ENCODE measurements around the gene PKNOX2. TPM values are rescaled to one million over a fixed set of nuclear protein-coding genes. Genes with fewer than 3 reads are reported as not detected.

The PKNOX2 gene
- total and polyA plus RNA-seq, 2 of the 4 experiments (the other 2 are of a cell fraction): 0.72 to 2.3 TPM

GRCh38 chr11:125314276-125315078 is 149.9 kb downstream of the PKNOX2 start:
- Histone ChIP-seq H3K18ac (ENCODE audit: low read depth, low read length) (no peak overlapping the region), H3K14ac (replicated peaks; ENCODE audit: low read depth, low read length) (no peak overlapping the region), H2AK5ac (ENCODE audit: low read depth, low read length) (no peak overlapping the region), H3K23ac (ENCODE audit: low read depth, low read length) (no peak overlapping the region), H2BK5ac (ENCODE audit: low read depth, low read length, poor library complexity, severe bottlenecking) (no peak overlapping the region), H4K20me1 (ENCODE audit: insufficient read depth, low read length) (no peaks in the 10 kb centered on the region), H4K8ac (ENCODE audit: low read depth in 2 of 2, low read length in 2 of 2) (no peak overlapping the region), H4K5ac (ENCODE audit: low read depth, low read length) (no peak overlapping the region), H3K36me3 (ENCODE audit: control insufficient read depth, insufficient read depth, low read length) (no peaks in the 10 kb centered on the region), H2BK120ac (ENCODE audit: low read depth, low read length) (no peak overlapping the region), H2AFZ (replicated peaks; ENCODE audit: low read length, poor library complexity) (no peak overlapping the region), H3K9me1 (ENCODE audit: insufficient read depth, low read length) (no peaks in the 10 kb centered on the region), H2BK15ac (ENCODE audit: low read depth, low read length) (no peak overlapping the region), H3K79me1 (ENCODE audit: low read depth in 1 of 2, low read length in 2 of 2) (no peaks in the 10 kb centered on the region), H3K4me3 (ENCODE audit: insufficient read depth, low read depth, low read length) (no peak overlapping the region), H3K56ac (ENCODE audit: extremely low read depth, insufficient read depth, low read length) (no peak overlapping the region), H3K4me1 (ENCODE audit: control insufficient read depth, insufficient read depth, low read length) (peaks cover 6% of the 10 kb centered on the region; the same call in 1 of the 2 replicates), H3K27ac (ENCODE audit: insufficient read depth, low read length) (no peak overlapping the region), H2AK9ac (replicated peaks; ENCODE audit: low read depth, low read length, poor library complexity) (no peak overlapping the region), H3K9me3 (ENCODE audit: control insufficient read depth, insufficient read depth, low read length) (no peaks in the 10 kb centered on the region; the same call in 1 of the 2 replicates), H3K27me3 (ENCODE audit: control insufficient read depth, insufficient read depth, low read length) (no peaks in the 10 kb centered on the region; the same call in 1 of the 2 replicates), H3K9ac (ENCODE audit: low read depth, low read length) (no peak overlapping the region), H4K91ac (ENCODE audit: insufficient read depth, low read depth, low read length) (no peak overlapping the region), H2BK20ac (ENCODE audit: low read depth, low read length) (no peak overlapping the region), H3K4ac (ENCODE audit: low read depth, low read length) (no peak overlapping the region), H3K4me2 (ENCODE audit: low read depth, low read length) (no peak overlapping the region)
- POLR2A ChIA-PET (ENCODE audit: unreplicated experiment): no interaction called here
- ATAC-seq (ENCODE audit: low read depth) (no peak; the same call in 1 of the 2 replicates), DNase-seq (no peak)
- BruUV-seq (replicated peaks): no TSS peak
- dilution Hi-C loops (cut with HindIII; ENCODE audit: low sequenced_read_pairs, unreplicated experiment): no loop called here
- in situ Hi-C loops (cut with MboI; ENCODE audit: low sequenced_read_pairs): no loop called here
- TF ChIP-seq RFX5 (IDR thresholded peaks at IDR 0.05; ENCODE audit: low read depth, low read length) (no peak), MAFK (IDR thresholded peaks at IDR 0.05; ENCODE audit: low read depth, low read length) (no peak), CEBPB (IDR thresholded peaks at IDR 0.05; ENCODE audit: low read depth, low read length) (no peak), CTCF (conservative IDR thresholded peaks at IDR 0.05; ENCODE audit: low read depth, low read length) (no peak), BHLHE40 (IDR thresholded peaks at IDR 0.05; ENCODE audit: low read depth, low read length) (no peak), NFE2L2 (IDR thresholded peaks at IDR 0.05; ENCODE audit: low read depth, low read length) (no peak), POLR2A (IDR thresholded peaks at IDR 0.05; ENCODE audit: low read depth, low read length) (no peak), FOS (IDR thresholded peaks at IDR 0.05; ENCODE audit: low read depth, low read length) (no peak)
- 78% methylated on average over 4 of the region's 17 CpGs; no CpG with 5 or more reads in 1 of the 2 experiments for WGBS, 2 experiments (ENCODE audit: extremely low coverage in 2 of 2, insufficient read length in 1 of 2)
- CTCF ChIA-PET: no interaction called here
- intact Hi-C loops (cut with micrococcal nuclease): no loop called here

Measured in IMR-90 (cell line).